ENCODE results near the gene IL1RAPL2.

GRCh38 chrX:105098812-105099211 lies 532.8 kb downstream of the IL1RAPL2 start:
- TF ChIP-seq CTCF (tag by site-specific recombination; IDR thresholded peaks at IDR 0.05) (no peak), ZNF175 (tag by site-specific recombination; IDR thresholded peaks at IDR 0.05) (no peak), ZNF157 (tag by site-specific recombination; IDR thresholded peaks at IDR 0.05) (no peak), ZNF768 (tag by site-specific recombination; IDR thresholded peaks at IDR 0.05) (no peak), PRDM10 (tag by site-specific recombination; IDR thresholded peaks at IDR 0.05) (no peak), TCF7L2 (IDR thresholded peaks at IDR 0.05; ENCODE audit: borderline replicate concordance, low read depth, low read length) (no peak)

Measured in HEK293 (cell line).